Measurements from ENCODE around the gene EIF3K.
A peak's percentile ranks its signal among the peaks of the same experiment; 100 is the strongest.
"Not testable (repeated sequence)": the region's sequence is repeated elsewhere in the genome, so short reads cannot be mapped to it uniquely, and the experiment has no call there.

EIF3K gene
- 64.4 to 190 (median 177) reads per million in 3 experiments for total RNA-seq

GRCh38 chr19:38618590-38619360 lies at the start of gene EIF3K:
EIF3K (plus strand) TSS chr19:38619188; CDS start chr19:38619269, 81 bp downstream.
- DNase-seq: peak; percentile 96

DNA sequence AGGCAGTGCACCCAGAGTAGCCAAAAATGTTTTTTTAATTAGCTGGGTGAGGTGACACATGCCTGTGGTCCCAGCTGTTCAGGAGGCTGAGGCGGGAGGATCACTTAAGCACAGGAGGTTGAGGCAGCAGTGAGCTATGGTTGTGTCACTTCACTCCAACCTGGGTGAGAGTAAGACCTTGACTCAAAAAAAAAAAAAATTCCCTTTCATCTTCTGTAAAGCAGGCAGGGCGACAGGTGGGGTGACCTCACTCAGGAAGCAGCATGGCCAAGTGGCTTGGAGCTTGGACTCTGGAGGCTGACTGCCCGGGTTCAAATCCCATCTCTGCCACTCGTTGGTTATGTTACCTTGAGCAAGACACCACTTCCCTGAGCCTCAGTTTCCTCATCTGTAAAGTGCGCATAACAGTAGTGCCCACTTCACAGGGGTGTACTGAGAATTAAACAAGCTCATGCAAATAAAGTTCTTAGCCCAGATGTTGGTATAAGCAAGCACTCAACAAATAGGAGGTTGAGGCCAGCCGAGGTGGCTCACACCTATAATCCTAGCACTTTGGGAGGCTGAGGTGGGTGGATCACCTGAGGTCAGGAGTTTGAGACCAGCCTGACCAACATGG lies 49.5 kb upstream of the EIF3K start:
- DNase-seq: no peak

DNA sequence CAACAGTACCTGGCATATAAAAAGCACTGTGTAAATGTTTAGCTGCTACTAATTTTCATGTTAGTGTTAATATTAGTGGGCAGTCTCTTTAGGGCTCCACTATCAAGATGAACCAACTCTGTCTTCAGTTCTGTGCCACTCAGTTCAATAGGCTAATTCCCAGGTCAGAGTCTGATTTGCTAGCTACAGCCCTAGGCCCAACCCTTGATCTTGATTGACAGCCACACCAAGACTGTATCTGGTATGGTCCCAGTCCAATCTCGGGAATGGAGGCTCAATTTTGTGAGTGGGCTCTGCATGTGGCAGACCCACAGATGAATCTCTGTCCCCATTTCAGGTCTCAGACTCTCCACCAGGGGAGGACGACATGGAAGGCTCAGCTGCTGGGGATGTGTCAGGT lies 47.3 kb upstream of the EIF3K start:
- no peak for DNase-seq

DNA sequence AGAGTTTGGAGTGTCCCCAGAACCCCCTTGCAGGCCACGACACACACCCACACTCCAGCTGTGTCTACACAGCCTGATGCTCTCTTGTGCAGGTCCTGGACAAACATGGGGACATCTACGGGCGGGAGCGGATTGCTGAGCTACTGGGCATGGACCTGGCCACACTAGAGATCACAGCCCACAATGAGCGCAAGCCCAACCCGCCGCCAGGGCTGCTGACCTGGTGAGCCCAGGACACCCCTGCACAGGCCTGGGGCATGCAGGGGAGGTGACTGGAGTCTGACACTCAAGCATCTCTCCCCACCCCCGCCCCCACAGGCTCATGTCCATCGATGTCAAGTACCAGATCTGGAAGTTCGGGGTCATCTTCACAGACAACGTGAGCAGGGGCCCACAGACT lies 41.2 kb upstream of the EIF3K start:
- no peak for DNase-seq

GRCh38 chr19:38579304-38579703 lies 39.7 kb upstream of the EIF3K start:
- DNase-seq: peak; percentile 30

DNA sequence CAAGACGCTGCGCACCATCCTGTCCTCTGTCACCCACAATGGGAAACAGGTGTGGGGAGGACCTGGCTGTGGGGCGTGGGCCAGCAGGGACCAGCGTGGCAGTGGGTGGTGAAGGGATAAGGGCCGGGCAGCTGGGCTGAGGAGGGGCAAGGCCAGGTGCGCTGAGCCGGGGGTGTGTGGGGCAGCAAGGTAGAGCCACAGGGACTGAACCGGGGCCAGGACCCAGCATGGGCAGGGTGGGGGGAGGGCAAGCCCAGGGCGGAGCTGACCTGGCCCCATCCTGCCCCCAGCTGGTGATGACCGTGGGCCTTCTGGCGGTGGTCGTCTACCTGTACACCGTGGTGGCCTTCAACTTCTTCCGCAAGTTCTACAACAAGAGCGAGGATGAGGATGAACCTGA lies 38.9 kb upstream of the EIF3K start:
- no peak for DNase-seq

DNA sequence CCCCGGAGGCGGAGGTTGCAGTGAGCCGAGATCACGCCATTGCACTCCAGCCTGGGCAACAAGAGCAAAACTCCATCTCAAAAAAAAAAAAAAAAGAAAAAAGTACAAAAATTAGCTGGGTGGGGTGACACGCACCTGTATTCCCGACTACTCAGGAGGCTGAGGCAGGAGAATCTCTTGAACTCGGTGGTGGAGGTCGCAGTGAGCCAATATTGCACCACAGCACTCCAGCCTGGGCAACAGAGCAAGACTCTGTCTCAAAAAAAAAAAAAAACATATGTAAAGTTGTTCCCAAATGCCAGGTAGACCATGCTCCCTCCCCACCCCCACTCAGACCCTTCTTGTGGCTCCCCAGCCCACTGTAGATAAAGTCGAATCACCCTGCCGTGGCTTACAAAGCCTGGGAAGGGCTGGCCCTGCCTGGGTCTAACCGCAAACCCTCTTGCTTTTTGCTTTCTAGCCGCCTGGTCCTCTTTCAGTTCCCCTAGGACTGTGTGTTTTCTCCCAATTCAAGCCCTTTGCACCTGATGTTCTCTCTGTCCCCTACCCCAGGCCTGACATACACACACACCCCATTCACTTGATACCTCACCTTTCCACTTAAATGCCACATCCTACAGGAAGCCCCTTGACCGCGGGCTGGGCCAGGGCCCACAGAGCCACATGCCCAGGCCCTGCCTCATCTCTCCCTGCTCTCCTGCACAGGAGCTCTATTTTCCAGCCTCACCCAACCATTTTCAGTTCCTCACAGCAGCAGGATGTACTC lies 35.6 kb upstream of the EIF3K start:
- DNase-seq: no peak

GRCh38 chr19:38583985-38584305 lies 35.0 kb upstream of the EIF3K start:
- DNase-seq: no peak

DNA sequence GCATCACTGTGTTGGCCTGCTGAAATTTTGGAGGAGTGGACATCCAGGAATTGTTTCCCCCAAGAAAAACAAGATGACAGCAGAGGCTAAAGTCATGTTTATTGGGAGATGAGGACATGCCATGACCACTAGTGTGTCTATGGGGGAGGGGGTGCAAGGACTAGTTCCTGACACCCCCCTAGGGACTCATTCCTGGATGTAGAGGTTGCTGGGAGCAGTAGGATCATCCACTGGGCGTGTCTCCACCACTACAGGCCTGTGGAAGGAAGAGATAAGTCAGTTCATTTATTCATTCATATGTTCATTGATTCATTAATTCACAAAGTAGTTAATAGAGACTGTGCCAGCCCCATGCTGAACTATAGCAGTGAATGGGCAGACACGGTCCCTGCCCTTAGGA lies 31.4 kb upstream of the EIF3K start:
- no peak for DNase-seq

- DNase-seq: no peak
Measured at GRCh38 chr19:38588041-38588440, 30.9 kb upstream of the EIF3K start.

- DNase-seq: no peak
Measured at GRCh38 chr19:38592940-38593339, 26.0 kb upstream of the EIF3K start.

- no peak for DNase-seq
Measured at GRCh38 chr19:38596057-38596981, 22.7 kb upstream of the EIF3K start.

- no peak for DNase-seq
Measured at GRCh38 chr19:38597075-38597474, 21.9 kb upstream of the EIF3K start.

DNA sequence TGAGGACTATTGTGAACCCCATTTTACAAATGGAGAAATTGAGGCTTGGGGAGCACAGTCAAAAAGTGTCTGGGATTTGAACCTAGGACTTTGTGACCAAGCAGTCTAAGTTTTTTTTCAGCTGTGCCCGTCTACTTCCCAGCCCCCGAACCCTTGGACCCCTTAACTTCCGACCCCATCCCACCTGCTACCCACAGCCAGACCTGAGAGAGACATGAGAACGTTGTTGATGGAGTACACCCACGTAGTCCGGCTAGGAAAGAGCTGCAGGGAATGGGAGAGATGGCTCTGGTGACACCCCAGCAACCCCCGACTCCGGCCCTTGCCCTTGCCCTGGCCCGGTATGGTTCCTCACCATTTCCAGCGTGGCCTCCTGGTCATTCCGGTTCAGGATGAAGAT lies 19.3 kb upstream of the EIF3K start:
- no peak for DNase-seq

DNA sequence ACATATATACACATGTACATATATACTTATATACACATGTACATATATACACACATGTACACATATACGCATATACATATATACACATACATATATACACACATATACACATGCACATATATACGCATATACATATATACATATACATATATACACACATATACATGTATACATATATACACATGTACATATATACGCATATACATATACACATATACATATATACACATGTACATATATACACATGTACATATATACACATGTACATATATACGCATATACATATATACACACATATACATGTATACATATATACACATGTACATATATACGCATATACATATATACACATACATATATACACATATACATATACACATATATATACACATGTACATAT lies 16.1 kb upstream of the EIF3K start:
- not testable (repeated sequence) for DNase-seq

GRCh38 chr19:38606131-38606530 lies 12.9 kb upstream of the EIF3K start:
- no peak for DNase-seq

- no peak for DNase-seq
Measured at GRCh38 chr19:38614289-38614688, 4.7 kb upstream of the EIF3K start.

GRCh38 chr19:38615007-38615581 lies 3.9 kb upstream of the EIF3K start:
- DNase-seq: no peak

DNA sequence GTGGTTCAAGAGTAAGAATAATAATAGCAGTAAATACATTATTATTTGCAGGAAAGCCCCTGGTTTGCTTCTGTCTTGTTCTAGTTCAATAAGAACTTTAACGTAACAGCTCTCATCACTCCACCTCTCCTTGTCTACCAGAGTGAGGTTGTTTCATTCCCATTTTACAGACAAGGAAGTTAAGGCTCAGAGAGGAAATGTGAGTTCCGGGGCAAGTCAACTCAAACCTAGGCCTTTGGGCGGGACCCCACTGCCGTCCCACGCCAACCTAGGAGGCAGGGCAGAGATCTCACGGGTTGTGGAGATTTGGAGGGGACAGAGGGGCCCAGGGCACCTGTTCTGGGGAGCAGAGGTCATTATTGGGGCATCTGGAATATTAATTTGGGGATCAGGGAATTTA lies 2.7 kb upstream of the EIF3K start:
- DNase-seq: no peak

DNA sequence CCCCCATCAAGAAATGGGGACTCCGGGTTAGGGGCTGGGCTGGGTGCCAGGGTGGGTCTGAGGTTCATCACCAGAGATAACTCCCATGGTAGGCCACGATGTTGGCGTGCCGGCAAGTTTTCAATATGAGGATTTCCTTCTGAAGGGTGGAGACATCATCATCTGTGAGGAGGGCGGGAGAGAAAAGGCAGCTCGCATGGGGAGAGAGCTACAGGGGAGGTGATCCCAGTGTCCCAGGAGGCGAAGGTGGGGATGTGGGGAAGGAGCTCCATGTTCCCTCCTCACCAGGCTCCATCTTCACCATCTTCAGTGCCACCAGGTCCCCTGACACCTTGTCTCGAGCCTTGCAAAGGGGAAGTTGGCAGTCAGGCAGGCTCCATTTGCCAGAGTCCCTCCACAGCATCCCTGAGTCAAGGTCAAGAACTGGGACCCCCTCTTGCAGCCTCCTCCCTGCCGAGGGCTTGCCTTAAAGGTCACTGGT lies 1.7 kb upstream of the EIF3K start:
- peak; percentile 16 for DNase-seq

GRCh38 chr19:38617764-38618589 lies 1.0 kb upstream of the EIF3K start, which contains the start of gene MAP4K1:
MAP4K1 (minus strand) TSS chr19:38617953; CDS start chr19:38617895, 58 bp downstream.
- DNase-seq: peak; percentile 62
